Measurements from ENCODE around the gene NOL4L.

- TF ChIP-seq BACH2 (CRISPR knock-in tag; IDR thresholded peaks at IDR 0.05; ENCODE audit: borderline replicate concordance) (no peak), ZFP3 (CRISPR knock-in tag; IDR thresholded peaks at IDR 0.05) (no peak), CSDC2 (CRISPR knock-in tag; IDR thresholded peaks at IDR 0.05) (no peak), TCF4 (CRISPR knock-in tag; IDR thresholded peaks at IDR 0.05; ENCODE audit: borderline replicate concordance) (no peak), ARNTL (CRISPR knock-in tag; IDR thresholded peaks at IDR 0.05; ENCODE audit: borderline replicate concordance, low read depth) (no peak), OSR1 (CRISPR knock-in tag; IDR thresholded peaks at IDR 0.05) (no peak), TSHZ2 (CRISPR knock-in tag; IDR thresholded peaks at IDR 0.05) (no peak)
- TF ChIP-seq, protein P1, sequence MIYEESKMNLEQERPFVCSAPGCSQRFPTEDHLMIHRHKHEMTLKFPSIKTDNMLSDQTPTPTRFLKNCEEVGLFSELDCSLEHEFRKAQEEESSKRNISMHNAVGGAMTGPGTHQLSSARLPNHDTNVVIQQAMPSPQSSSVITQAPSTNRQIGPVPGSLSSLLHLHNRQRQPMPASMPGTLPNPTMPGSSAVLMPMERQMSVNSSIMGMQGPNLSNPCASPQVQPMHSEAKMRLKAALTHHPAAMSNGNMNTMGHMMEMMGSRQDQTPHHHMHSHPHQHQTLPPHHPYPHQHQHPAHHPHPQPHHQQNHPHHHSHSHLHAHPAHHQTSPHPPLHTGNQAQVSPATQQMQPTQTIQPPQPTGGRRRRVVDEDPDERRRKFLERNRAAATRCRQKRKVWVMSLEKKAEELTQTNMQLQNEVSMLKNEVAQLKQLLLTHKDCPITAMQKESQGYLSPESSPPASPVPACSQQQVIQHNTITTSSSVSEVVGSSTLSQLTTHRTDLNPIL (CRISPR knock-in tag; IDR thresholded peaks at IDR 0.05; ENCODE audit: low read depth), result no peak
Measured at GRCh38 chr20:32519381-32519730, 65.8 kb downstream of the NOL4L start.

Data from SK-N-SH treated with all-trans-retinoic acid at 6 μM for 48 hours (cell line).